HG03196 (cell line): ENCODE data around the gene LIM2.

ENCODE experiments used
- ATAC-seq: cut with Tn5 transposase; IDR thresholded peaks from one replicate; pipeline ENCODE4 v1.9.1; 2021; ENCODE audit not compliant: unreplicated experiment

Gene LIM2

GRCh38 chr19:51366389-51367254, 21.2 kb downstream of the LIM2 start:
- ATAC-seq: peak; percentile 51

DNA sequence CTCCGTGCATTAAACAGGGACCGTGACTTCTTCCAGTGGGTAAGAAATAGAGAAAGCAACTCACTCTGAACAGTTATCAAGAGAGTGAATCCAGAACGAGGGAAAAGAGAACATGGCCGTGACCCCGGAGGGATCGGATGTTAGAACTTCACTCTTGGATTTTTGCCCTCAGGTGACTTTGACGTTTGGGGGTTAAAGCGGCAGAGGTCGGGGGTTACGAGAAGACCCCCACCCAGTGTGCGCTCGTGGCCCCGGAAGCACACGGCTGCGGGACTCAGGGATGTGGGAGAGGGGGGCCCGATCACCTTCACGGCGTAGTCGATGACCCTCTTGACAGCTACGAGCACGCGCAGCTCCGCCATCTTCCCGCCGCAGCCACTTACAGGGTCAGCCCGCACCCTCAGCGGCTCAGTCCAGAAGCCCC, 21.8 kb downstream of the LIM2 start, which contains the start of gene ETFB:
Gene ETFB, minus strand, starts transcription at position 424 of the 424 bp plus-strand sequence. Its CDS starts 62 bp downstream, at position 362.
- no peak for ATAC-seq

DNA sequence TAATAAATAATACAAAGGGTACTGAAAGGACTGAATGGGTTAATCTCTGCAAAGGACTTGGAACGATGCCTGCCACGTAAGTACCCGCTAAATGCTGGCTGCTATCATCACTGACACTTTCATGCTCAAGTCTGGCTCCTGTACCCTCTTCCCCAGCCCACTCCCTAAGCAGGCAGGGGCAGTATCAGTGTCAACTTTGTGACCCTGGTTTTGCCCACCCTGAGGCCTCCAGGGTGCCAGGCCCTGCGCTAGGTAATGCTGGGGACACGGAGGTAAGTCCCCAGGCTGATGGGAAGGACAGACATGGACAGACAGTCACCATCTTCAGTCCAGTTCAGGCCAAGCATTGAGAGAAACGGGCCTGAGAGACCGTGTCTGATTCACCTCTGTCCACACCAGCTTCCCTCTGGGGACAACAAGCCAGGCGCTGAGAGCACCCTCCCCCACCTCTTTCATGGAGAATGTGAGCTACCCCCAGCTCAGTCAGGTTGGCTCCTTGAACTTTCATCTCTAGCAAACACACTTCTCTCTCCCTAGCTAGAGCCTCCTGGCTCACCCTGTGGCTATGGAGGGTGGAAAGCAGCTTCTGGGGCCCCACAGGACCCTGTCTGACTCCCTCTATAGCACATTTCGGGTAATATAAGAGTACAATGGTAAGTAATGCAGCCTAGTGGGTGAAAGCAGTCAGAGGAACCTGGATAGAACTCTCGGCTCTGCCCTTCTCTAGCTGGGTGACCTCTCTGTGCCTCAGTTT, 22.4 kb downstream of the LIM2 start:
- no peak for ATAC-seq

DNA sequence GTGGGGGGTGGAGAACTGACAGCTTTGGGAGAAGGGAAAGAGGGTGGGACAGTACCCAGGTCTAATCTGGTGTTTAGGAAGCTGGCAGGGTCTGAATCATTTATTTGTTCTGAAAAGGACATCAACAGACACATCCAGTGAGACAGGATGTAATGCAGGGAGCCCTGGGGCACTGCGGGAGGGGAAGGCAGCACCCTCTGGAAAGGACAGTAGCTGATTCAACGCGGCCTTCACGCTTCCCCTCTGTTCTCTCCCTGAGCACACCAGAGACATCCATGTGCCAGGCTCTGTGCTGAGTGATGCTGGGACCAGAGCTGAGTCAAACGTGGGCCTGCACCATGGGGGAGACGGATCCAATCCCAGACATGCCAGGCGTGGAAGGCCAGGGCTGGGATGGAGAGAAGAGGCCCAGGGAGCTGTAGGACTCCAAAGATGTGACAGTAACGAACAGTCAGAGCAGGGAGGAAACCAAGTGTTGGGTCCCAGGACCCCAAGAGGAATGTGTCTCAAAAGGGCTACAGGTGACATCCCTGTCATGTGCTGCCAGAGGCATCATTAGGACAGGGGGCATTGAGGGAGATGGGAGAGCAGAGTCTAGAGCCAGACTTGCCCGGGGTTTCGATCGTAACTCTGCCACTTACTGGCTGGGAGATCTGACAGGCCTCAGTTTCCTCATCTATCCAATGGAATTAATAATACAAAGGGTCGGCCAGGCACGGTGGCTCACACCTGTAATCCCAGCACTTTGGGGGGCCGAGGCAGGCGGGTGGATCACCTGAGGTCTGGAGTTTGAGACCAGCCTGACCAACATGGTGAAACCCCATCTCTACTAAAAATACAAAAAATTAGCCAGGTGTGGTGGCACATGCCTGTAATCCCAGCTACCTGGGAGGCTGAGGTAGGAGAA, 23.3 kb downstream of the LIM2 start:
- no peak for ATAC-seq

GRCh38 chr19:51361239-51361638, 26.5 kb downstream of the LIM2 start:
- no peak for ATAC-seq

- ATAC-seq: no peak
Observed at GRCh38 chr19:51359294-51359693, 28.5 kb downstream of the LIM2 start.

DNA sequence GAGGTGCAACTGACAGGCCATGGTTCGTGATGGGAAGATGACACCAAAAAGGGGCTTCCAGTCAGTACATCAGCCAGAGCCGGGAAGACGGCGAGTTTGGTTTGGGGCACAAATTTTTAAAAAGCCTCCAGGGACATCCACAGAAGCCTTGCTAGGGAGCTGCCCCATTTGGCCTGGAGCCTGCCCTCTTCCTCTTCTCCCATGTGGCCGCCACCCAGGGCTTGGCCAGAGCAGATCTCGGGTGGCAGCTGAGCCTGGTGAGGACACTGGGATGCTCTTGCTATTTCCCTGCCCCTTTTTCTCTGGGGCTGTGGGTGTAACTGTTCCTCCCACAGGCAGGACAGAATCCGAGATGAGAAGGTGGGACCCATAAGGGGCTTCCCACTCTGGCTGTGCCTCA, 29.8 kb downstream of the LIM2 start:
- ATAC-seq: no peak

- ATAC-seq: no peak
Observed at GRCh38 chr19:51356159-51356801, 31.5 kb downstream of the LIM2 start.

- no peak for ATAC-seq
Observed at GRCh38 chr19:51354742-51355148, 33.0 kb downstream of the LIM2 start.

- no peak for ATAC-seq
Observed at GRCh38 chr19:51354103-51354741, 33.6 kb downstream of the LIM2 start.

DNA sequence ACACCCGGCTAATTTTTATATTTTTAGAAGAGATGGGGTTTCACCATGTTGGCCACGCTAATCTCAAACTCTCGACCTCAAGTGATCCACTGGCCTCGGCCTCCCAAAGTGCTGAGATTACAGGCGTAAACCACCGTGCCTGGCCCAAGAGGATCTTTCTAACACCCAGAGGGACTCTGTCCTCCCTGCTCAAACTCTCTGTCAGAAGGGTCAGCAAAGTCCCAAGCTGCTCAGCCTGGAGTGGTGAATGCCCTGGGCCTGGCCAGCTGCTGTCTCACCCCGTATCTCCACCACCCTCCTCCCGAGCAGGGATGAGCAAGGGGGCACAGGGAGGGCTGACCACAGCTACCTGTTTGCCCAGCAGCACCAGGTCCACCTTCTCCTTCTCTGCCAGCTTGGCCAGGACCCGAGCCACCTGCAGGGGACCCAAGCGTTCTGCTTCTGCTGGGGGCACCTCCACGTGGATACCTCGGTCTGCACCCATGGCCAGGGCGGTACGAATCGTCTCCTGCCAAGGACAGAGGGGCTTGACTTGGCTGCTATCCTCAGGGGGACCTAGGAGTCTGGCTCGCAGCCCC, 34.9 kb downstream of the LIM2 start:
- ATAC-seq: no peak

GRCh38 chr19:51351266-51351990, 36.3 kb downstream of the LIM2 start:
- ATAC-seq: no peak

GRCh38 chr19:51347209-51347928, 40.4 kb downstream of the LIM2 start:
- ATAC-seq: no peak

GRCh38 chr19:51346742-51347141, 41.0 kb downstream of the LIM2 start:
- no peak for ATAC-seq

GRCh38 chr19:51345076-51345620, 42.6 kb downstream of the LIM2 start:
- no peak for ATAC-seq

DNA sequence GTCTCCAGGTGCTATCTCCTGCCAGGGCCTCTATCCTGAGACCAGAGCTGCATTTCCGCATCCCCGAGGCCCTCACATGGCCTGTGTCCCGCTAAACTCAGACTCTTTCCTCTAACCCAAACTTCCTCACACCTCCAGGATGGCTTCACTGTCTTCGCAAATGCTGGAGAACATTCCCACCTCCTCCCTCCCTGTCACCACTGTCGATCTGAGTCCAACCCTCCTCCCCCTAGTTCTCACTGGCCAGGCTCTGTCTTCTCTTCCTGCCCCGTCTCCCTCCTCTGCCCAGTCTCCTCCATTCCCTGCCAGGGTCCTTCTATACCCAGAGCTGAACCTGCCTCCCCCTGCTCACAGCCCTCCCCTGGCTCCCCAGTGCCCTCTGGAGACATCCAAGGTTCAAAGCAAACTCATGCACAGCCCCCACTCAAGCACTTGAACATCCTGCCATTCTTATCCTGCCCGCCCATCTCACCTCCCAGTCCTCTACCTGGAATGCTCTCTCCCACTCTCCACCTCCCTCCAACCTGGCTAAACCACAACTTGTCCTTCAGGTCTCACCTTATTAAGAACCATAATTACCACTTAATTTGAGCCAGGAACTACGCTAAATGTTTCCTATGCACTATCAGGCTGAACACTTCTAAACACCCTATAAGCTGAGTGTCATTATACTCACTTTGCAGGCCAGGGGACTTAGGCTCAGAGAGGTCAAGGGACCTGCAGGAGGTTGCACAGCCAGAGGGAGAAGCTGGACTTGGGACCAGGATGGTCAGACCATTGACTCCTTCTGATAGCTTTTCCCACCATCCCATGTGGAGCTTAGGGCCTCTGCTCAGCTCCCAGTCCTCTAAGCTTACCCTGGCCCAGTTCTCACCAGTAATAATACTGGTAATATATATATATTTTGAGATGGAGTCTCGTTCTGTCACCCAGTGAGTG, 44.9 kb downstream of the LIM2 start:
- ATAC-seq: no peak

DNA sequence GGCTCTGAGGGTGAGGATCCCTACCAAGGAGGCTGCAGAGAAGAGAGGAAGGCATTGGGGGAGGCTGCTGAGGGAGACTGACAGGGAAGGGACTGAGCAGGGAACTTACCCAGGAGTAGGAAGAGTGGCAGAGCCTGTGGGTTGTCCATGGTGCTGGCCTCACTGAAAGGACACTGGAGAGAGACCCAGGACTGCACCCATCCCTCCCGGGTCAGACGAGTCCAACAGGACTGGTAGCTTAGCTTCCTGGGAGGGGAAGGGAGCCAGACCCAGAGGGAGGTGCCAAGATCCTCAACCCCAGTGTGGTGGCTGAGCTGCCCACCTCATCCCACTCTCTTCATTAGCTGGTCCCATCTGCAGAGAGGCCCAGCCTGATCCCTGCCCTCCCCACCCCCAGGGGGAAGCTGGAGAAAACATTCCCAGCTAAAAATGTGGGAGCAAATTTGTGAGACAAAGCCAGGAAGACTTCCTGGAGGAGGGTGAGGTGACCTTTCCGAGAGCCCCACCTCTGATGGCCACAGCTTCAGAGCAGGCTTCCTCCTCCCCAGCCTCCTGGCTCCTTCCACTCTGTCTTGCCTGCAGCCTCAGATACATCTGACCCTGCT, 45.7 kb downstream of the LIM2 start, which contains the start of gene VSIG10L:
Gene VSIG10L, minus strand, starts transcription at position 164 of the 605 bp plus-strand sequence. Its CDS starts 15 bp downstream, at position 149.
- ATAC-seq: no peak
